Adrenal gland (tissue), 12 donors: ENCODE results near the gene GRHL3. TPM values are rescaled to one million over a fixed set of nuclear protein-coding genes. Genes with fewer than 3 reads are reported as not detected.

Experiments used
- DNase-seq, 7 donors: peaks; one replicate each; pipeline ENCODE4 v3.0.0-alpha.2; 2019 to 2020
- H3K27ac ChIP-seq, 5 donors: fragments of 200-600 bp; sonication (generic) in 4 of 5; 1 replicate in 3 of 5; 2 replicates in 2 of 5; pipeline versions ENCODE4 v1.5.1 to v1.8.0; 2016 to 2020; ENCODE audit warnings: mild to moderate bottlenecking in 1 of 5
- H3K27me3 ChIP-seq: fragments of 200-600 bp; 2 replicates; pipeline ENCODE4 v1.8.0; 2021
- H3K36me3 ChIP-seq, 2 donors: fragments of 200-600 bp; replicated peaks in 1 of 2; 1 replicate in 1 of 2; 2 replicates in 1 of 2; pipeline versions ENCODE4 v1.5.1 to v1.8.0; 2018 to 2022
- H3K4me1 ChIP-seq, 2 donors: fragments of 200-600 bp; replicated peaks in 1 of 2; 1 replicate in 1 of 2; 2 replicates in 1 of 2; pipeline versions ENCODE4 v1.5.1 to v1.8.0; 2018 to 2021
- H3K4me3 ChIP-seq, 4 donors: fragments of 200-600 bp; sonication (generic) in 3 of 4; one replicate each; pipeline ENCODE4 v1.5.1; 2016 to 2018
- H3K9me3 ChIP-seq, 3 donors: fragments of 200-600 bp; sonication (generic) in 1 of 3; replicated peaks in 1 of 3; 1 replicate in 2 of 3; 2 replicates in 1 of 3; pipeline versions ENCODE4 v1.5.1 to v1.8.0; 2016 to 2021
- POLR2A ChIP-seq, 2 donors: fragments of 450-650 bp; IDR thresholded peaks; one replicate each; pipeline ENCODE4 v1.6.1; 2017; ENCODE audit warnings: antibody characterized with exemption in 2 of 2, mild to moderate bottlenecking in 2 of 2, moderate library complexity in 1 of 2
- WGBS, 4 donors: extraction: QIAGEN DNeasy Blood & Tissue Kit in 2 of 4; methylation state at CpG; one replicate each; pipeline versions ENCODE4 v1.1.5 to v1.1.7; 2013 to 2017; 5-methylcytosine and 5-hydroxymethylcytosine counted together
- intact Hi-C, 2 donors: fragments of 100-400 bp; cut with DNase I; formaldehyde crosslinking; loops; one replicate each; pipeline versions ENCODE4 v1.14.1 to v1.15.0; 2022 to 2023
- polyA plus RNA-seq, 3 donors: library from polyadenylated mRNA; stranded (reverse); fragments of 200-250 nt in 2 of 3; fragments of 350-450 nt in 1 of 3; fragmentation: Illumina TruSeq in 1 of 3; extraction: RNeasy Lipid Tissue Mini Kit (QIAGEN cat#74804) in 1 of 3; gene quantifications; one replicate each; pipeline ENCODE4 v1.2.3, GENCODE V29; 2013 to 2014
- total RNA-seq, 9 donors: library from RNA; depleted of rRNA in 4 of 9; stranded (reverse); fragments of >200 nt in 4 of 9; fragments of 120-200 nt in 1 of 9; fragmentation: NEBNext Ultra II Directional in 1 of 9; extraction: Animal tissue kit (Norgen Biotek cat#: 25700) in 1 of 9; gene quantifications; one replicate each; pipeline versions ENCODE4 v1.1.0 to v1.2.4, GENCODE V29; 2013 to 2023
- TF ChIP-seq, protein P1 (sequence below), 6 experiments: fragments of 450-650 bp in 4 of 6; fragments of 200-600 bp in 2 of 6; sonication (generic) in 1 of 6; IDR thresholded peaks; 1 replicate in 5 of 6; 2 replicates in 1 of 6; pipeline versions ENCODE4 v1.5.1 to v1.8.0; 2016 to 2021; ENCODE audit warnings: antibody characterized with exemption in 6 of 6, mild to moderate bottlenecking in 2 of 6, moderate library complexity in 1 of 6
- donor health status: healthy with polysubstance abuse.
- donor health status: Bipolar disorder and iron deficiency.
- donor health status: DM: yes; HTN: yes; CAD: no.
- donor health status: DM: no; HTN: no; CAD: no.
- donor health status: DM: no; HTN: no; CAD: no.
- donor health status: DM: yes; HTN: yes; CAD: no.

The GRHL3 gene
- total and polyA plus RNA-seq, 12 donors = 0.10 to 0.20 (median 0.16) TPM; not detected in 8

DNA sequence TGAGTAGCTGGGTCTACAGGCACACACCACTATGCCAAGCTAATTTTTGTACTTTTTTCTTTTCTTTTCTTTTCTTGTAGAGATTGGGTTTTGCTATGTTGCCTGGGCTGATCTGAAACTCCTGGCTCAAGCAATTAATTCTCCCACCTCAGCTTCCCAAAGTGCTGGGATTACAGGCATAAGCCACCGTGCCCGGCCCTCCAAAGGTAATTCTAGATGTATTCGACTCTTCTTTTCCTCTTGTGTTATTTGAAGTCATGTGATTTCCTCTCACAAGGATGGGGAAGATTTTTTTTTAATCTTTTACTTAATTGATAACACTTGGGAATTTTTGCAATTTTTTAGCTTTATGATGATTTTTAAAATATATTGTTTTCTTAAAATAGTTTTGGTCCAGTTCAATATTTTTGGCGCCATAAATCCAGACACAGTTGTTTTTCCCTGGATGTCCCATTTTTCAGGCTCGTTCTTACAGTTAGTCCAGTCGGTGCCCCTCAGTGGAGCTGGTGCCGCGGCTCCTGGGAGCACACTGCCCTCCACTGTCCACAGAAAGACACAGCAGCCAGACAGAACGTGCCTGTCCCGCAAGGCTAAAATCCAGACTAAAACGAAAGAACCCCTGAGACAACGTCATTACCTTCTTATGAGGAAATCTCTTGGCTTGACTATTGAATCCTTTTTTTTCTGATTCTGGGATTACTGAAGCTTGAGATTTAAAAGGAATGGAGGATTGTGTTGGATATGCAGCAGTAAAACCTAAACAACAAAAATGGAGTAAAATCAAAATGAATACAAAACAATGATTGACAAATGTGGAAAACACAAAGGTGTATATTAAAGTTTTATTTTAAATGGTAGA is 72.0 kb downstream of the GRHL3 start:
- Histone ChIP-seq H3K4me1 (peaks cover 7 to 9% of the 10 kb centered on the region in 2 donors), H3K27me3 (no peaks in the 10 kb centered on the region), H3K4me3 (peak overlapping the region in 1 of 4 donors; percentile 23), H3K27ac (peak overlapping the region; percentile 42 to 86 (median 74)), H3K9me3 (no peaks in the 10 kb centered on the region), H3K36me3 (no peaks in the 10 kb centered on the region)
- 12 to 13% (median 12%) methylated on average over 12 of the region's 12 CpGs for WGBS, 4 donors
- no peak for TF ChIP-seq POLR2A (IDR thresholded peaks at IDR 0.05)
- TF ChIP-seq, protein P1, sequence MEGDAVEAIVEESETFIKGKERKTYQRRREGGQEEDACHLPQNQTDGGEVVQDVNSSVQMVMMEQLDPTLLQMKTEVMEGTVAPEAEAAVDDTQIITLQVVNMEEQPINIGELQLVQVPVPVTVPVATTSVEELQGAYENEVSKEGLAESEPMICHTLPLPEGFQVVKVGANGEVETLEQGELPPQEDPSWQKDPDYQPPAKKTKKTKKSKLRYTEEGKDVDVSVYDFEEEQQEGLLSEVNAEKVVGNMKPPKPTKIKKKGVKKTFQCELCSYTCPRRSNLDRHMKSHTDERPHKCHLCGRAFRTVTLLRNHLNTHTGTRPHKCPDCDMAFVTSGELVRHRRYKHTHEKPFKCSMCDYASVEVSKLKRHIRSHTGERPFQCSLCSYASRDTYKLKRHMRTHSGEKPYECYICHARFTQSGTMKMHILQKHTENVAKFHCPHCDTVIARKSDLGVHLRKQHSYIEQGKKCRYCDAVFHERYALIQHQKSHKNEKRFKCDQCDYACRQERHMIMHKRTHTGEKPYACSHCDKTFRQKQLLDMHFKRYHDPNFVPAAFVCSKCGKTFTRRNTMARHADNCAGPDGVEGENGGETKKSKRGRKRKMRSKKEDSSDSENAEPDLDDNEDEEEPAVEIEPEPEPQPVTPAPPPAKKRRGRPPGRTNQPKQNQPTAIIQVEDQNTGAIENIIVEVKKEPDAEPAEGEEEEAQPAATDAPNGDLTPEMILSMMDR (IDR thresholded peaks at IDR 0.05) = peak; percentile 82 to 99 (median 96)
- intact Hi-C loops = loop anchor here in 1 of 2 donors (2.0 kb wide), 1 partner anchor 190 kb away; no protein-coding TSS in a partner anchor
- peak; percentile 76 to 91 (median 82) for DNase-seq

DNA sequence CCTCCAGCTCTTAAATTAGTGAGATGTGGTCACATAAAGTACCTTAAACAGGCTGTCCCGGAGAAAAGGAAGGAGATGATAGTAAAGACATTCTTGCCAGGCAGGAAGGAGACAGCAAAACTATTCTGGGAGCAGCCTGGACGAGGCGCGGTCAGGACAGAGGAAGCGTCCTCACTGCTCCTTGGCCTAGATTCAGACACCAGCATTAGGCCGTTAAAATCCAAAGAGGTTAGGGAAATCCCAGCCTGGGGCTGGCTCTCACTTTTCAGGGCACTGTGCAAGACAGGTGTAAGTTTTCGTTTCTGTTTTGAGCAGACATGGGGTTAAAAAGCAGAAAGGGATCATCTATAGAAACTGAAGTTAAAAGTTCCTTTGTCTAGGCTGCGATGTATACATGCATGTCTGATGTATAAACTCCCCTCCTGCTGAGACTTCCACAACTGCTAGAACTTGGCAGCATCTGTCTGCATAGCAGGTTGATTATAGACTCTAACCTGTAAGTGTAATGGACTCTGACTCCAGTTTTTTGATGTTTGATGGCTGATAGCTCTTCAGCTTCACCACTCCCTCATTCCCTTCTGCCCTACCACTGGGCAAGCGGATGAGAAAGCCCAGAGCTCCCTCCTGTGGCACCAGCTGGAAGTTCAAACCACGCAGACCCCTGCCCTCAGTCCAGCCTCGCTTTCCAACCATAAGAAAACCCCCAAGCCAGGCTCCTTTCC is 72.9 kb downstream of the GRHL3 start:
- Histone ChIP-seq H3K27me3 (no peaks in the 10 kb centered on the region), H3K27ac (peak overlapping the region; percentile 42 to 86 (median 74)), H3K36me3 (no peaks in the 10 kb centered on the region), H3K4me1 (peaks cover 7 to 9% of the 10 kb centered on the region in 2 donors), H3K4me3 (peak overlapping the region in 1 of 4 donors; percentile 23), H3K9me3 (no peaks in the 10 kb centered on the region)
- TF ChIP-seq, protein P1 (IDR thresholded peaks at IDR 0.05) = peak; percentile 46 to 81 (median 72)
- TF ChIP-seq POLR2A (IDR thresholded peaks at IDR 0.05) = no peak
- WGBS, 4 donors = 17 to 27% (median 23%) methylated on average over 11 of the region's 11 CpGs
- intact Hi-C loops = loop anchor here in 1 of 2 donors (2.0 kb wide), 1 partner anchor 191 kb away; no protein-coding TSS in a partner anchor
- peak; percentile 61 to 80 (median 71) for DNase-seq

DNA sequence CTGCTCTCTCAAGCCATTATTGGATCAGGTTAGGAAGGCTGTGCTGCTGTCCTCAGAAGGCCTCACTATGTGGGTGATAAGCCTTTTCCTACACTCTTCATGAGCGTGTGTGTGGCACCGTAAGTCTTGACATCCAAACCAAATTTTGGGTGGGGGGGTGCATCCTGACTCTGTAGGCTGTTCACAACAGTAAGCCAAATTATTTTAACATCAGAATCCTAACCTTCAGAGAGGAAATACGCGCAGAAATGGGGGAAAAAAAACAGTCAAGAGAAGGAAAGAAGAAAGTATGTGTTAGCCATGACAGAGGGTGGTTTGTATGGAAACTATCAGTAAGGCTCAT is 73.4 kb downstream of the GRHL3 start:
- no peaks in the 10 kb centered on the region for H3K36me3 ChIP-seq
- intact Hi-C loops = no loop called here
- no peaks in the 10 kb centered on the region for H3K27me3 ChIP-seq
- 82 to 93% (median 88%) methylated on average over 4 of the region's 4 CpGs for WGBS, 4 donors
- H3K4me3 ChIP-seq = no peak overlapping the region
- TF ChIP-seq, protein P1 (IDR thresholded peaks at IDR 0.05) = peak in 1 of 6 experiments; percentile 7
- no peak for TF ChIP-seq POLR2A (IDR thresholded peaks at IDR 0.05)
- H3K9me3 ChIP-seq = no peaks in the 10 kb centered on the region
- no peak for DNase-seq
- peaks cover 7 to 9% of the 10 kb centered on the region in 2 donors for H3K4me1 ChIP-seq
- peak overlapping the region in 4 of 5 donors; percentile 5 to 86 (median 78) for H3K27ac ChIP-seq
